T-helper 2 cell treated with Interferon-gamma antibody and Interleukin-4, amounts not matched to agents 5 μg/mL and 100 μg/mL, for 36 hours (primary cell): ENCODE data around the gene TMTC3.

Source experiments
- DNase-seq: peaks from one replicate; pipeline ENCODE4 v3.0.0; 2021; ENCODE audit warnings: low spot score
- H3K27ac Mint-ChIP-seq: one replicate; pipeline ENCODE4 v1.8.0; 2021; ENCODE audit warnings: mild to moderate bottlenecking, mixed read lengths
- H3K27me3 Mint-ChIP-seq: one replicate; pipeline ENCODE4 v1.8.0; 2021; ENCODE audit warnings: low read depth, mixed read lengths
- H3K36me3 Mint-ChIP-seq: one replicate; pipeline ENCODE4 v1.8.0; 2021; ENCODE audit warnings: low read depth, mixed read lengths
- H3K4me1 Mint-ChIP-seq: one replicate; pipeline ENCODE4 v1.8.0; 2021; ENCODE audit warnings: low read depth, mixed read lengths
- H3K4me3 Mint-ChIP-seq: one replicate; pipeline ENCODE4 v1.8.0; 2022; ENCODE audit warnings: mild to moderate bottlenecking, moderate library complexity, mixed read lengths
- H3K9me3 Mint-ChIP-seq: one replicate; pipeline ENCODE4 v1.8.0; 2021; ENCODE audit warnings: mixed read lengths

Gene TMTC3

DNA sequence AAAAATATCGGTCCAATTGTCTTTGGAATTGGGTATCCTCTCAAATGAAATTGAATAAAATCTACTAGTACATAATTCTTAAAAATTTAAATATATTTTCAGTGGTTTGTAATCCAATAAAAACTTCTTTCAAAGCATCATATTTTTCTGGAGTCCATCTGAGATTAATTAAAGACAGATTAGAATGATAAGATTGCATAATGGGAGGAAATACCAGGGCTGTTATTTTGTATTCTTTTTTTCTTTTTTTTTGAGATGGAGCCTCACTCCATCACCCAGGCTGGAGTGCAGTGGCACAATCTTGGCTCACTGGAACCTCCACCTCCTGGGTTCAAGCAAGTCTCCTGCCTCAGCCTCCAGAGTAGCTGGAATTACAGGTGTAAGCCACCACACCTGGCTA, 103.8 kb downstream of the TMTC3 start:
- Mint-ChIP-seq H3K27me3 (no peaks in the 10 kb centered on the region), H3K4me1 (peaks cover 4% of the 10 kb centered on the region), H3K36me3 (no peaks in the 10 kb centered on the region), H3K9me3 (no peaks in the 10 kb centered on the region), H3K27ac (no peak overlapping the region), H3K4me3 (no peak overlapping the region)
- no peak for DNase-seq

GRCh38 chr12:88247241-88247643, 105.1 kb downstream of the TMTC3 start:
- no peak overlapping the region for H3K27ac Mint-ChIP-seq
- no peak overlapping the region for H3K4me3 Mint-ChIP-seq
- H3K36me3 Mint-ChIP-seq = no peaks in the 10 kb centered on the region
- H3K27me3 Mint-ChIP-seq = no peaks in the 10 kb centered on the region
- no peaks in the 10 kb centered on the region for H3K9me3 Mint-ChIP-seq
- peaks cover 4% of the 10 kb centered on the region for H3K4me1 Mint-ChIP-seq
- no peak for DNase-seq

GRCh38 chr12:88248606-88249005, 106.5 kb downstream of the TMTC3 start:
- Mint-ChIP-seq H3K36me3 (no peaks in the 10 kb centered on the region), H3K9me3 (no peaks in the 10 kb centered on the region), H3K4me3 (no peak overlapping the region), H3K27ac (no peak overlapping the region), H3K4me1 (no peaks in the 10 kb centered on the region), H3K27me3 (no peaks in the 10 kb centered on the region)
- DNase-seq = no peak
